ENCODE data around the gene BMERB1.

DNA sequence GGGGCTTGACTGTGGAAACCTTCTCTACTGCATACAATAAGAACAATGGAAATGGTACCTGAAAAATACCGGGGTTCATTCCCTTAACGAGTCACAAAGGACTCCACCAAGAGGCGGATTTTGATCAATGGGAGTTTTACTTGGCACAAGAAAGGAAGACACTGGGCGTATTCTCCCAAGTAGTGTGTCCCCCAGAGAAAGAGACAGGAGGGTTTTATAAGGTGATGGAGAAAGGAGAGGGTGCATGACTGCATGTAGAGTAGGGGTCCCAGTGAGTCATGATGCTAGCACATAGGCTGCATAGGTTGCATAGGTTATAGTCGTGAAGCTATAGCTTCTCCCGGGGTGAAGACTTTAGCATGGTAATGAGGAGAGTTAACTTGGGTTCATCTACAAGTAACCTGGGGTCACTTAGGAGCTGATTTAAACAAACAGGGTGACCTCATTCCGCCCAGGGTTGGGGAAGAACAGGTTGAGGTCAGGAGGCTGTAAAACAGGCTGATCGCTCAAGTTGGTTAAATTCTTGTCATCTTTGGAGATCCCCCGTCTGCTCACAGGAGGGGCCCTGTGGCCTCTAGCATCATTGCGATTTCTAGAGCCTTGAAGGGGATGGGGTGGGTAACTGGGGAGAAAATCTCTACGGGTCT lies 37.3 kb upstream of the BMERB1 start:
- TF ChIP-seq CTCF (IDR thresholded peaks at IDR 0.05) (no peak), POLR2A (IDR thresholded peaks at IDR 0.05) (no peak)
